Muscle of leg (tissue), 11 donors: ENCODE measurements around the gene OR2A25. TPM values are rescaled to one million over a fixed set of nuclear protein-coding genes. Genes with fewer than 3 reads are reported as not detected.
"Not testable (repeated sequence)": the region's sequence is repeated elsewhere in the genome, so short reads cannot be mapped to it uniquely, and the experiment has no call there.

Experiments
- DNase-seq: peaks from one replicate; pipeline ENCODE4 v3.0.0; 2013
- H3K27ac ChIP-seq: one replicate; pipeline ENCODE4 v1.5.1; 2013; ENCODE audit warnings: mild to moderate bottlenecking, low read length, control low read depth
- H3K27me3 ChIP-seq: one replicate; pipeline ENCODE4 v1.6.1; 2013; ENCODE audit warnings: low read length; ENCODE audit not compliant: control insufficient read depth, insufficient read depth
- H3K36me3 ChIP-seq: one replicate; pipeline ENCODE4 v1.6.1; 2013; ENCODE audit warnings: low read length; ENCODE audit not compliant: control insufficient read depth, insufficient read depth
- H3K4me1 ChIP-seq: one replicate; pipeline ENCODE4 v1.6.1; 2013; ENCODE audit warnings: low read length; ENCODE audit not compliant: control insufficient read depth, insufficient read depth
- H3K4me3 ChIP-seq: one replicate; pipeline ENCODE4 v1.5.1; 2013; ENCODE audit warnings: low read length, control low read depth
- H3K9me3 ChIP-seq: replicated peaks from 2 replicates; pipeline ENCODE4 v1.6.1; 2013; ENCODE audit warnings: low read depth, low read length; ENCODE audit not compliant: control insufficient read depth
- whole genome bisulfite sequencing: methylation state at CpG from one replicate; pipeline ENCODE4 v1.1.5; 2013; ENCODE audit warnings: missing lambda C conversion rate; ENCODE audit not compliant: insufficient coverage; 5-methylcytosine and 5-hydroxymethylcytosine counted together
- polyA plus RNA-seq, 8 donors: library from polyadenylated mRNA; unstranded; fragments of 120-200 nt; gene quantifications; one replicate each; pipeline versions ENCODE4 v1.2.1 to v1.2.3, GENCODE V29; 2013; ENCODE audit warnings: inconsistent platforms in 1 of 8, low replicate concordance in 1 of 8; ENCODE audit not compliant: insufficient read length in 8 of 8, insufficient read depth in 1 of 8
- total RNA-seq: library from RNA; stranded (reverse); fragments of 120-200 nt; gene quantifications from one replicate; pipeline ENCODE4 v1.2.4, GENCODE V29; 2013

OR2A25 gene
- total and polyA plus RNA-seq, 9 donors, result 0.08 TPM; not detected in 8

- peak; percentile 29 for DNase-seq
- no peaks in the 10 kb centered on the region for H3K36me3 ChIP-seq
- H3K27ac ChIP-seq, result no peak overlapping the region
- no peaks in the 10 kb centered on the region for H3K9me3 ChIP-seq
- 33% methylated on average over 1 of the region's 1 CpG for WGBS
- H3K4me3 ChIP-seq, result no peak overlapping the region
- no peaks in the 10 kb centered on the region for H3K4me1 ChIP-seq
- H3K27me3 ChIP-seq, result no peaks in the 10 kb centered on the region
Observed at GRCh38 chr7:144032985-144033709, 36.5 kb upstream of the OR2A25 start.

- DNase-seq, result no peak
- no peaks in the 10 kb centered on the region for H3K9me3 ChIP-seq
- H3K4me1 ChIP-seq, result no peaks in the 10 kb centered on the region
- no peaks in the 10 kb centered on the region for H3K27me3 ChIP-seq
- H3K36me3 ChIP-seq, result no peaks in the 10 kb centered on the region
- H3K27ac ChIP-seq, result no peak overlapping the region
- no peak overlapping the region for H3K4me3 ChIP-seq
Observed at GRCh38 chr7:144035385-144035784, 34.2 kb upstream of the OR2A25 start.

DNA sequence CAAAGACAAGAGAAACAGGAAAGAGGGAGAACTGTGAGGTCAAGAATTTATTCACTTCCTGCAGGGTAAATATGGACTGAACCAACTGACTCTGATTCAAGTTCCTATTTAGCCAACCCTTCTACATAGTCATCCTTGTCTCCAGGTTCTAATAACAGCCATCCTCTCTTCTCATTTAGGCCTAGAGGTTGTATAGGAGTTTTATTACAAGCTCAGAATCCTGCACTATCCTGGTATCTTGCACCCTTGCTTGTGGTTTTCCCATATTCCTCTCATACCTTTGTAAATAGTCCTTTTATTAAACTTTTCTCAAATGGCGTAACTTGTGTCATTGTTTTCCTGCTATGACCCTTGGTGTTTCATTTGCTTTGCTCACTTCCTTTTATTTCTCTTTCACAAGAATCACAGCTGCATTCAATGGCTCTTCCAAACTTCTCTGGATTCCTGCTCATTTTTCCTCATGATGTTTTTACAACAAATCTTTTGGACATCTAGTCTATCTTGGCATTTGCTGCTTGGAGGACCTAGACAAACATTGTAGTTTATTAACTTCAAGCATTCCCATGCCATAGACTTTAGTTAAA is 33.2 kb upstream of the OR2A25 start:
- no peaks in the 10 kb centered on the region for H3K36me3 ChIP-seq
- H3K9me3 ChIP-seq, result no peaks in the 10 kb centered on the region
- H3K27ac ChIP-seq, result peak overlapping the region; percentile 47
- H3K4me1 ChIP-seq, result no peaks in the 10 kb centered on the region
- peak; percentile 59 for DNase-seq
- H3K27me3 ChIP-seq, result no peaks in the 10 kb centered on the region
- 0% methylated on average over 1 of the region's 1 CpG for whole genome bisulfite sequencing
- H3K4me3 ChIP-seq, result no peak overlapping the region

DNA sequence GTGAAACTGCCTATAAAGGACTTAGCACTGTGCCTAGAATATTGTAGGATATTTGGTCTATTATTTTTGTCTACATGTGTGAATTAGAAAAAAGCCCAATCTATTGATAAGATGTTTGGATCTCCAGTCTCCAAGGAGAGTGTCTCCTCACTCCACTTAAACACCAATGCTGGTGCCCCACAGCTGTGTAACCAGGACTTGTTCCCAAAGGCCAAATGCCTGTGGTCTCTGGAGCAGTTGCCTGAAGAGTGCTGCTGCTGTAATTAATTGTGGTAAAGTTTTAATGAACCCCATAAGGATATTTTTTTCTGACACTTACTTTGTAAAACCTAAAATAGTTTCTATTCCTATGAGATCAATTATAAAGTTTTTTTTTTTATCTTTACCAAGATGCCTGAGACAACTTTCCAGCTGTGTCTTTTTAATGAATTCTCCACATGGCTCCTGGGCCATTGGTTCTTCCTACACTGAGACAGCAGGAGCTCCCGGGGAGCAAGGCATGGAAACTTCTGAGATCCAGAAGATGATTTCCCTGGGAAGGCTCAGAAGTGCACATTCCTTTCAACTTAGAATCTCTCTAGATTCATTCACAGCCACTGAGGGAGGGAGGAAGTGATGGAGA is 32.1 kb upstream of the OR2A25 start:
- WGBS, result no CpG with 5 or more reads among the region's 1 CpG
- Histone ChIP-seq H3K36me3 (no peaks in the 10 kb centered on the region), H3K4me1 (no peaks in the 10 kb centered on the region), H3K27ac (no peak overlapping the region), H3K9me3 (no peaks in the 10 kb centered on the region), H3K27me3 (no peaks in the 10 kb centered on the region), H3K4me3 (no peak overlapping the region)
- DNase-seq, result peak; percentile 66

DNA sequence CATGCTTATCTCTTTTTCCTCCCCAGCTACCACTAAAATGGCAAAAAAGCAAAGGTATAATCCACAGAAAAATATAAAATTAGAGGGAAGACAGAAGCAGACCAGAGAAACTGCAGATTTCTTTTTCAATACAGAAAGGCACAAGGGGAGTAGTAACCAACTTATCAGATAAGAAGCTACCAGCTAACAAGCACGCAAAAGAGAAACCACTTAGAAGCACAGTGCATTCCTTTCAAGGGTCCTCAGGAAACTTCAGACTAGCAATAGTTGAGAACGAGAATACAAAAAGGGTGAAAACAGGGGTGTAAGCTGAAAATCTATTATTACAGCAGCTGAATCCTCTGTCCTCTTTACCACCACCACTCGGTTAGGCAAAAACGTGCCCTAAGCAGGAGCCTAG is 30.7 kb upstream of the OR2A25 start:
- no peaks in the 10 kb centered on the region for H3K36me3 ChIP-seq
- no CpG with 5 or more reads among the region's 4 CpGs for WGBS

GRCh38 chr7:144048648-144049047 is 21.0 kb upstream of the OR2A25 start, which contains the start of gene OR2A5:
TSS of gene OR2A5 (plus strand) at chr7:144048948. CDS start at chr7:144050402, 1,454 bp downstream.
- H3K4me3 ChIP-seq, result no peak within 1 kb of the TSS
- no peaks in the 10 kb centered on the region for H3K36me3 ChIP-seq
- no peaks in the 10 kb centered on the region for H3K9me3 ChIP-seq
- no peak within 1 kb of the TSS for H3K27ac ChIP-seq
- no peaks in the 10 kb centered on the region for H3K4me1 ChIP-seq
- DNase-seq, result no peak
- WGBS, result 20% methylated on average over 1 of the region's 1 CpG
- no peaks in the 10 kb centered on the region for H3K27me3 ChIP-seq

More for the DNA sequence above, 30.7 kb upstream of the OR2A25 start:
- Histone ChIP-seq H3K9me3 (no peaks in the 10 kb centered on the region), H3K4me3 (no peak overlapping the region), H3K27ac (no peak overlapping the region), H3K27me3 (no peaks in the 10 kb centered on the region), H3K4me1 (no peaks in the 10 kb centered on the region)
- no peak for DNase-seq

DNA sequence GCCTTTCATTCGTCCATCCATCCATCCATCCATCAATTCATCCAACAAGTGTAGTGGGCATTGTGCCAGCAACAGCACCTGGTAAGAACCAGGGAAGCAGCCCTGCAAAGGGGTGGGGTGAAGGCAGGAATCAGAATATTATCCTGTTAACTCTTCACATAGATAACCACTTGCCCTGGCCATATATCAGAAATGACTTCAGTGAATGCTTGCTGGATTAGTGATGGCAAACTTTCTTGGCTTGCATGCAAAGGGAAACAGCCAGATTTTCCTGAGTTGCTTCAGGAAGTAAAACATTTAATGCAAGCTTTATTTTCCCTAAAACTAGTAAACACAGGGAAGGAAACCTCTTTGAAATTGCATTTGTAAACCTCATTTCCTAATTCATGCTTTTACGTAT is 20.1 kb upstream of the OR2A25 start:
- H3K9me3 ChIP-seq, result no peaks in the 10 kb centered on the region
- H3K36me3 ChIP-seq, result no peaks in the 10 kb centered on the region
- WGBS, result no CpG with 5 or more reads among the region's 2 CpGs
- no peak overlapping the region for H3K4me3 ChIP-seq
- no peaks in the 10 kb centered on the region for H3K27me3 ChIP-seq
- no peak for DNase-seq
- H3K27ac ChIP-seq, result no peak overlapping the region
- no peaks in the 10 kb centered on the region for H3K4me1 ChIP-seq

- Histone ChIP-seq H3K27me3 (no peaks in the 10 kb centered on the region), H3K9me3 (no peaks in the 10 kb centered on the region), H3K4me1 (no peaks in the 10 kb centered on the region), H3K27ac (no peak overlapping the region), H3K36me3 (no peaks in the 10 kb centered on the region), H3K4me3 (no peak overlapping the region)
- 33% methylated on average over 3 of the region's 3 CpGs for WGBS
- no peak for DNase-seq
Observed at GRCh38 chr7:144050093-144050492, 19.5 kb upstream of the OR2A25 start.

DNA sequence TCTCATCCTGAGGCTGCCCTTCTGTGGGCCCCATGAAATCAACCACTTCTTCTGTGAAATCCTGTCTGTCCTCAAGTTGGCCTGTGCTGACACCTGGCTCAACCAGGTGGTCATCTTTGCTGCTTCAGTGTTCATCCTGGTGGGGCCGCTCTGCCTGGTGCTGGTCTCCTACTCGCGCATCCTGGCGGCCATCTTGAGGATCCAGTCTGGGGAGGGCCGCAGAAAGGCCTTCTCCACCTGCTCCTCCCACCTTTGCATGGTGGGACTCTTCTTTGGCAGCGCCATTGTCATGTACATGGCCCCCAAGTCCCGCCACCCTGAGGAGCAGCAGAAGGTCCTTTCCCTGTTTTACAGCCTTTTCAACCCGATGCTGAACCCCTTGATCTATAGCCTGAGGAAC is 18.7 kb upstream of the OR2A25 start:
- H3K4me1 ChIP-seq, H3K4me3 ChIP-seq, H3K27ac ChIP-seq, DNase-seq, H3K9me3 ChIP-seq, H3K27me3 ChIP-seq, H3K36me3 ChIP-seq: not testable (repeated sequence)
- WGBS, result 82% methylated on average over 7 of the region's 8 CpGs

- no peak for DNase-seq
- 100% methylated on average over 1 of the region's 3 CpGs for WGBS
- no peaks in the 10 kb centered on the region for H3K36me3 ChIP-seq
- no peaks in the 10 kb centered on the region for H3K4me1 ChIP-seq
- H3K27ac ChIP-seq, result no peak overlapping the region
- H3K27me3 ChIP-seq, result no peaks in the 10 kb centered on the region
- H3K4me3 ChIP-seq, result no peak overlapping the region
- H3K9me3 ChIP-seq, result no peaks in the 10 kb centered on the region
Observed at GRCh38 chr7:144057954-144058353, 11.7 kb upstream of the OR2A25 start.
